ENCODE measurements around the gene LMF1.
A peak's percentile ranks its signal among the peaks of the same experiment; 100 is the strongest.

The LMF1 gene

DNA sequence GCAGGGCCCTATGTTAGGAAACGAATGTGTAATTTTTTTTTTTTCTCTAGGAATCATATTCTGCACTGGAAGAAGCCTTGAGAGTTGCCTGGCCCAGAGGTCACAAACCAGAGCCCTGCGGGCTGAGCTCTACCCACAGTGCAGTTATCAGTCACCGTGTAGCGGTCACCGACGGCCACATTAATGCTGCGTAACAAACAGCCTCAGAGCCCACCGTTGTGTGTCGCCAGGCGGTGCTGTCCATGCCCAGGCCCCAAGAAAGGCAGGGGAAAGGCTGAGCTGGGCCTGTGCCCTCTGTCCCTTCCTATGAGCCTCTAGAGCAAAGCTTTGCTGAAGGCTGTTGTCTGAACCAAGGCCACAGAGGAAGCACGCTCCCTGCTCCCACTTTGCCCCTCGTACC, 4.5 kb upstream of the LMF1 start:
- no peaks in the 10 kb centered on the region for H3K36me3 ChIP-seq (ENCODE audit: insufficient read depth, low read length)
- H3K9me3 ChIP-seq (ENCODE audit: insufficient read depth, low read depth, low read length), result no peaks in the 10 kb centered on the region
- H3K27ac ChIP-seq (ENCODE audit: low read depth, low read length), result no peak overlapping the region
- WGBS, result 91% methylated on average over 12 of the region's 12 CpGs
- H3K4me3 ChIP-seq (ENCODE audit: low read length), result no peak overlapping the region
- no peaks in the 10 kb centered on the region for H3K4me1 ChIP-seq (ENCODE audit: insufficient read depth, low read length)
- H3K27me3 ChIP-seq (ENCODE audit: insufficient read depth, low read length), result peaks cover 31% of the 10 kb centered on the region
- H3K9ac ChIP-seq (ENCODE audit: low read depth, low read length), result no peak overlapping the region

DNA sequence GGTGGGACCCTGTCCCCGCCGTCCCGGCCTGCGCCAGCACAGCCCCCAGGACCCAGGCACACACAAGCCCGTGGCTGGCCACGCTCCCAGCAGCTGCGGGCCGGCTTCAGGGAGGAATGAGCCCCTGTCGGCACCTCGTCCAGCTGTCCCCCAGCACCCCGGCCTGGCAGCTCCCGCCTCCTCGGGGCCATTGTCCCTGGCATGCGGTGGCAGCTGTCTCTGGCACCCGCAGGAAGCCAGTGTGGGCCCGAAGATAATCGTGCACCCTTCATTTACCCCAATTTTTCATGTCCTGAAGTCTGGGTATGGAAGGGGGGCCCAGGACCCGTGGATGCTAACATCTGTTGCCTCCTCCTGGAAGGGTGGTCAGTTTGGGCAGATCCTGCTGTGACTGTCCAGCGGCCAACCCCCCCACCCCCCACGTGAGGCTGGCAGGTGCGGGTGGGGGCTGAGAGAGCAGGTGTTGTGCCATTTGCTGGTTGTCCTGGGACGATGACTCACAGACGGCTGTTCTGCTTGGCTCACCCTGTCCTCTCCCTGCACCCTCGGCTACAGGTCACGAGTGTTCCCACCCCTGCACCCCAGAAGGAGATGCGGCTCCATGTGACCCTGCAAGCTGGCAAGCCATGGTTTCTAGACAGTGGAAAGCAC, 4.0 kb upstream of the LMF1 start:
- H3K27me3 ChIP-seq (ENCODE audit: insufficient read depth, low read length), result peaks cover 29% of the 10 kb centered on the region

DNA sequence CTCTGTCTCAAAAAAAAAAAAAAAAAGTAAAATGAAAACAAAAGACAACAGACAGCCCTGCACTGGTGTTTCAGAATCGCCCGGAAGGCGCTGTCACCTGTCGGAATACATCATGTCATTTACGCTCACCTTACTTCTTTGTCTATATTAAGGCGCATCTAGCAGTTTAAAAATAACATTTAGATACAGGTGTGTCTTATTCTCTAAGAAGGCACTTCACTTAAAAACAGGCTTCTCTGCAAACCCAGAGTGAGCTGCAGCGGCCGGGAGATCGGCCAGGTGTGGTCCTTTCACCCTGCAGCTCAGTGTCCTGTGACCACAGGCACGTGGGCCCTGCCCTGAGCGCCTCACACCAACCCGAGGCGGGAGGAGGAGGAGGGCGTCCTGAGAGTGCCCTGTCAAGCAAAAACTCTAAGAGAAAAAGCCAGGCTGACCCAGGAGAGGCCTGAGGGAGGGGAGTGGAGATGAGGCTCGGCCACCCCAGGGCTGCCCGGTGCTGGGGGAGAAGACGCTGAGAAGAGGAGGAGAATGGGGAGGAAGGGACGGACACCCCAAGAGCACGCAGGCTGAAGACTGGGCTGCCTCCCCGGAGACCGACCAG, 3.3 kb upstream of the LMF1 start:
- H3K36me3 ChIP-seq (ENCODE audit: insufficient read depth, low read length), result no peaks in the 10 kb centered on the region
- H3K27me3 ChIP-seq (ENCODE audit: insufficient read depth, low read length), result peaks cover 28% of the 10 kb centered on the region
- H3K4me1 ChIP-seq (ENCODE audit: insufficient read depth, low read length), result peaks cover 9% of the 10 kb centered on the region; the same call in 1 of the 2 replicates
- no peak overlapping the region for H3K27ac ChIP-seq (ENCODE audit: low read depth, low read length)
- H3K9me3 ChIP-seq (ENCODE audit: insufficient read depth, low read depth, low read length), result no peaks in the 10 kb centered on the region
- H3K9ac ChIP-seq (ENCODE audit: low read depth, low read length), result no peak overlapping the region
- 91% methylated on average over 20 of the region's 21 CpGs for WGBS
- H3K4me3 ChIP-seq (ENCODE audit: low read length), result no peak overlapping the region

More for the DNA sequence above, 4.0 kb upstream of the LMF1 start:
- H3K9me3 ChIP-seq (ENCODE audit: insufficient read depth, low read depth, low read length), result no peaks in the 10 kb centered on the region
- H3K36me3 ChIP-seq (ENCODE audit: insufficient read depth, low read length), result no peaks in the 10 kb centered on the region
- H3K4me3 ChIP-seq (ENCODE audit: low read length), result no peak overlapping the region
- no peak overlapping the region for H3K9ac ChIP-seq (ENCODE audit: low read depth, low read length)
- WGBS, result 92% methylated on average over 26 of the region's 26 CpGs
- no peak overlapping the region for H3K27ac ChIP-seq (ENCODE audit: low read depth, low read length)
- peaks cover 3% of the 10 kb centered on the region; the same call in 1 of the 2 replicates for H3K4me1 ChIP-seq (ENCODE audit: insufficient read depth, low read length)

DNA sequence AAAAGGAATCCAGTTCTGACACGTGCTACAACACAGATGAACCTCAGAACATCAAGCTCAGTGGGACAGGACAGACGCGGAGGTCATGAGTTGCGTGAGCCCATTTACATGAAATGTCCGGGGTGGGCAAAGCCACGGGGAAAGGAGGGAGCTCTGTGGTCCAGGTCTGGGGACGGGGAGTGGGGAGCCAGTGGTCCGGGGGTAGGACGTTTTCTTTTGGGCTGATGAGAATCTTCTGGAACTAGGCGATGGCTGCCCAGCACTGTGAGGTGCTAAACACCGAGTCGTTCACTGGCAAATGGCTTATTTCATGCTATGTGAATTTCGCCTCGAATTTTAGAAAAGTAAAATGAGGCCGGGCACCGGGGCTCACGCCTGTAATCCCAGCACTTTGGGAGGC, 2.6 kb upstream of the LMF1 start:
- no peak overlapping the region for H3K4me3 ChIP-seq (ENCODE audit: low read length)
- no peaks in the 10 kb centered on the region for H3K36me3 ChIP-seq (ENCODE audit: insufficient read depth, low read length)
- H3K4me1 ChIP-seq (ENCODE audit: insufficient read depth, low read length), result peaks cover 9% of the 10 kb centered on the region; the same call in 1 of the 2 replicates
- 91% methylated on average over 17 of the region's 17 CpGs for WGBS
- no peak overlapping the region for H3K27ac ChIP-seq (ENCODE audit: low read depth, low read length)
- H3K9me3 ChIP-seq (ENCODE audit: insufficient read depth, low read depth, low read length), result no peaks in the 10 kb centered on the region
- no peak overlapping the region for H3K9ac ChIP-seq (ENCODE audit: low read depth, low read length)
- peaks cover 21% of the 10 kb centered on the region for H3K27me3 ChIP-seq (ENCODE audit: insufficient read depth, low read length)

DNA sequence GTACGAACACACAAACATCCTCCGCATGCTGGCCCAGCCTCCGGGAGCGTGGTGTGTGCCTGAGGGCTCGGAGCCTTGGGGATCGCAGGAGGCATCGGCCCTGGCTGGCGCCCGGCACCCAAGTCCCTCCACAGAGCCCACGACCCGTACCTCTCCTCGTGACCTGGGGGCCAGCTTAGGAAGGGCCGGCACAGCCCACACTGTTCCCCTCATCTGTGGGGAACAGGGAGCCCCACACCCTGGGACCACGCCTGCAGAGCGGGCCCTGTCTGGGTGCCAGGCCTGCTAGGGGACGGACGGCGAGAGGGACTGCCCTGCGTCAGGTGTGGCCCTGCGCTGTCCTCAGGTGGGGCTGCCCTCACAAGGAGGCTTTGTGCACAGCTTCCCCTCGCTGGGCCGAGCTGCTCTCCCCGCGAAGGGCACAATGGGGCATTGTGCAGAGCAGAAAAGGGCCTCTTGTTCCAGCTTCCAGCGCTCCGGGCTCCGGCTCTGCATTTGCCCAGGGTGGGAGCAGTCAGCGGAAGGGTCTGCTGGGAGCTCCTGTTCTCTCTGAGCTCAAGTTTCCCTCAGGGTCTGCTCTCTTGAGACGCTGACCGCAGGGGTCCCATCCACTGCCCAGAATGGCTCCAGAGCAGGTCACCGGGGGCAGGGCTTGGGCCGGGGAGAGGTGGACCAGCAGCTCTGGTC, 1.7 kb upstream of the LMF1 start:
- Histone ChIP-seq H3K4me3 (ENCODE audit: low read length) (no peak overlapping the region), H3K27me3 (ENCODE audit: insufficient read depth, low read length) (peaks cover 20% of the 10 kb centered on the region), H3K4me1 (ENCODE audit: insufficient read depth, low read length) (peaks cover 9% of the 10 kb centered on the region; the same call in 1 of the 2 replicates)

DNA sequence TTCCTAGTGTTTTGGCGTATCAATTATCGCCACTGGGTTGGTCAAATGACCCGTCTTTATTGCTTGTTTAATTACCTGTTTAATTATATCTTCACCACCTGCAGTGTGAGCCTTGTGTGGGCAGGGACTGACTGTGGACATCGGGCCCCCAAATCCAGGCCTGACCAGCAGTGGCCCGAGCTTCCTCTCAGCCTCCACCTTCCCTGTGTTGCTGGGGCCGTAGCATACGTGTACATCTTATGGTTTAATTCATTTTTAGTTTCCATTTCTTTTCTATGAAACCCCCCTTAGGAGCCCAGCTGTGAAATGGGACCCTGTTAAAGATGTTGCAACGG, 1.2 kb upstream of the LMF1 start:
- H3K27ac ChIP-seq (ENCODE audit: low read depth, low read length), result no peak overlapping the region
- no peak overlapping the region for H3K9ac ChIP-seq (ENCODE audit: low read depth, low read length)
- H3K4me3 ChIP-seq (ENCODE audit: low read length), result no peak overlapping the region
- peaks cover 9% of the 10 kb centered on the region; the same call in 1 of the 2 replicates for H3K4me1 ChIP-seq (ENCODE audit: insufficient read depth, low read length)
- no peaks in the 10 kb centered on the region for H3K36me3 ChIP-seq (ENCODE audit: insufficient read depth, low read length)
- WGBS, result 95% methylated on average over 8 of the region's 8 CpGs
- H3K27me3 ChIP-seq (ENCODE audit: insufficient read depth, low read length), result peaks cover 20% of the 10 kb centered on the region
- H3K9me3 ChIP-seq (ENCODE audit: insufficient read depth, low read depth, low read length), result no peaks in the 10 kb centered on the region

More for the DNA sequence above, 1.7 kb upstream of the LMF1 start:
- 87% methylated on average over 32 of the region's 32 CpGs for WGBS
- Histone ChIP-seq H3K9me3 (ENCODE audit: insufficient read depth, low read depth, low read length) (no peaks in the 10 kb centered on the region), H3K9ac (ENCODE audit: low read depth, low read length) (no peak overlapping the region), H3K27ac (ENCODE audit: low read depth, low read length) (no peak overlapping the region), H3K36me3 (ENCODE audit: insufficient read depth, low read length) (no peaks in the 10 kb centered on the region)

DNA sequence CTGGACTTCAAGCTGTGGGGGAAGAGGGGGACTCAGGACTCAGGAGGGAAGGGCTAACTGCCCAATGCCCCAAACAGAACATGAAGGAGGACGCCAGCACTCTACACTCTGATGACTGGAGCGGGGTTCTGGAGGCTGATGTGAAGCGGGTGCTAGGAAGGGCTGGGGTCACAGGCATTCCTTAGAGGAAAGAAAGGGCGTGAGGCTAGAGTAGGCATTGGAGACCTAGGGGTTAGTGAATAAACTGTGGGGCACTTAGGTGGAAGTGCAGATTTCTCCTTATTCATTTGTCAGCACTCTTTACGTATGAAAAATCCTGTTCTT, 760 bp upstream of the LMF1 start:
- 97% methylated on average over 5 of the region's 5 CpGs for WGBS
- Histone ChIP-seq H3K27ac (ENCODE audit: low read depth, low read length) (no peak overlapping the region), H3K4me1 (ENCODE audit: insufficient read depth, low read length) (peaks cover 9% of the 10 kb centered on the region; the same call in 1 of the 2 replicates), H3K9me3 (ENCODE audit: insufficient read depth, low read depth, low read length) (no peaks in the 10 kb centered on the region), H3K4me3 (ENCODE audit: low read length) (peak overlapping the region; percentile 76; the same call in 1 of the 2 replicates), H3K36me3 (ENCODE audit: insufficient read depth, low read length) (no peaks in the 10 kb centered on the region), H3K9ac (ENCODE audit: low read depth, low read length) (no peak overlapping the region), H3K27me3 (ENCODE audit: insufficient read depth, low read length) (peaks cover 20% of the 10 kb centered on the region)

DNA sequence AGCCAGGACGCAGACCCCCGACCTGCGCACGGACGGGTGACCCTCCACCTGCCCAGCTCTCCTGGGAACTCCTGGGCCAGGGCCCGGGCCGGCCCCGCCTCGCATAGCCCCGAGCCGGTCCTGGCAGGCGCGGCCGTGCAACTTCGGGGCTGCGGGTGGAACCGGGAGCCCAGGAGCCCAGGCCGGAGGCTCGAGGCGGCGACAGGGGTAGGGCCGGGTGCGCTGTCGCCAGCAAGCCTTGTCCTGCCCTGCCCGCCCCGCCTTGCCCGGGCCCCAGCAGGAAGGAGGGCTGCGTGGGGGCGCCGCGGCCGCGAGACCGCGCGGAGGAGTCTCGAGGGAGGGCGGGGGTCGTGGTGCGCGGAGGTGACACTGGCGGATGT, 408 bp downstream of the LMF1 start:
- Histone ChIP-seq H3K4me3 (ENCODE audit: low read length) (peak overlapping the region; percentile 76), H3K9ac (ENCODE audit: low read depth, low read length) (peak overlapping the region; percentile 69), H3K27ac (ENCODE audit: low read depth, low read length) (peak overlapping the region; percentile 22), H3K4me1 (ENCODE audit: insufficient read depth, low read length) (peaks cover 9% of the 10 kb centered on the region; the same call in 1 of the 2 replicates), H3K27me3 (ENCODE audit: insufficient read depth, low read length) (peaks cover 20% of the 10 kb centered on the region), H3K36me3 (ENCODE audit: insufficient read depth, low read length) (no peaks in the 10 kb centered on the region), H3K9me3 (ENCODE audit: insufficient read depth, low read depth, low read length) (no peaks in the 10 kb centered on the region)
- 1% methylated on average over 42 of the region's 42 CpGs for WGBS

DNA sequence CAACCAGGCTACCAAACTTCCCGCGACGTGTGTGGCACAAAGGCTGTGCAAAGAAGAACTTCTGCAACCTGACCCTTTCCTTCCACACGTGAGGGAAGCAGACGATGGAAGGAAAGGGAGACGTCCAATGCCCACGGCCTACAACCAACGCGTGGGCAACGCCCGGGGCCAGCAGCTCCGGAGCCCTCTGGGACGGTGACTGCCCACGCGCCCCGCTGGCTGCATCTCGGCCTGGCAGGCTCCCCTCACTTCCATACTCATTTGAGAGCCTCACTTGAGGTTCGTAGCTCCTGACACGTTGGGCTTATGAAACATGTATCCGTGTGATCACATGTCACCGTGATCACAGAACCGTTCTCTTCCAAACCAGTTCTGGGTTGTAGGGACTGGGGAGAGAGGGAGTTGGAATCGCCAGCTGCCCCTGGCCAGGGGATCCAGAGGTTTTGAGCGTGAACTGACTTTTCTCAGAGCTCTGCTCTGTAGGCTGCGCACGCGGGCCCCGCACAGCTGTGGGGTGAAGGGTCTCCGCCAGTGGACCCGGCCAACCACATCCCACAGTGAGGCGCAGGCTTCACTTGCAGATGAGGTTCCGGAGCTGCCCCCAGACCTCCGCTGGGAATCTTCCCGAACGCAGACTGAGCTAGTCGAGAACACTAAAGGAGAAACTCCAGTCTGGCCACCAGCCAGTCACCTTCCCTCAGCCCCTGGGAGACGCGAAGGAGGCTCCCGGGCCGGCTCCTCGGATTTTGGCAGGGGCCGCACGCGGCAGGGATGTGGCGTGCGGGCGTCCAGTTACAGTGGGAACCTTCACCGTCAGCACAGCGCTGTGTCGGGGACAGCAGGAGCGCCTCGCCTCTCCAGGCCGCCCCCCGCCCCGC, 1.0 kb downstream of the LMF1 start:
- Histone ChIP-seq H3K27me3 (ENCODE audit: insufficient read depth, low read length) (peaks cover 20% of the 10 kb centered on the region), H3K9me3 (ENCODE audit: insufficient read depth, low read depth, low read length) (no peaks in the 10 kb centered on the region), H3K4me3 (ENCODE audit: low read length) (peak overlapping the region; percentile 76), H3K36me3 (ENCODE audit: insufficient read depth, low read length) (no peaks in the 10 kb centered on the region), H3K4me1 (ENCODE audit: insufficient read depth, low read length) (peaks cover 9% of the 10 kb centered on the region; the same call in 1 of the 2 replicates), H3K9ac (ENCODE audit: low read depth, low read length) (peak overlapping the region; percentile 69), H3K27ac (ENCODE audit: low read depth, low read length) (no peak overlapping the region)
- WGBS, result 55% methylated on average over 55 of the region's 55 CpGs

DNA sequence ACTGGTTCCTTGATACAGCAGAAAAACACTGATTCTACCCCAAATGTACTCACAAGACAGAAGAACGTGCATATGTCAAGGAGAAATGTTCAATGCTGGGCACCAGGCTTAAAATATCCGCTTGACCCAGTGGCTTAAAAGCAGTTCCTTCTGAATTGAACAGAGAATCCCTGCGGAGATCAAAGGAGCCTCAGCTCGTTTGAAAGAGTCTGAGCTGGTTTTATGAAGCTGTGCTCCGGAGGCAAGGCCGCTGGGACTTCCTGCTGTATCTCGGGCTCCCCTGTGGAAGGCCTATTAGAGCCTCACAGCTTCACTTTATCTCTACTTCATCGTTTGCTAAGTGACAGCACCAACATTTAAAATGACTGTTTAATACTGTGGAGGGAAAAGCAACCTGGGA, 2.2 kb downstream of the LMF1 start:
- H3K27ac ChIP-seq (ENCODE audit: low read depth, low read length), result no peak overlapping the region
- WGBS, result 39% methylated on average over 7 of the region's 8 CpGs

More for the DNA sequence above, 2.2 kb downstream of the LMF1 start:
- peaks cover 9% of the 10 kb centered on the region; the same call in 1 of the 2 replicates for H3K4me1 ChIP-seq (ENCODE audit: insufficient read depth, low read length)
- H3K9me3 ChIP-seq (ENCODE audit: insufficient read depth, low read depth, low read length), result no peaks in the 10 kb centered on the region
- H3K27me3 ChIP-seq (ENCODE audit: insufficient read depth, low read length), result peaks cover 20% of the 10 kb centered on the region
- H3K4me3 ChIP-seq (ENCODE audit: low read length), result no peak overlapping the region
- no peaks in the 10 kb centered on the region for H3K36me3 ChIP-seq (ENCODE audit: insufficient read depth, low read length)
- no peak overlapping the region for H3K9ac ChIP-seq (ENCODE audit: low read depth, low read length)

Data from HUES64 (cell line).